Left lung (tissue), 10 donors: ENCODE data around the gene MTARC1. TPM values are rescaled to one million over a fixed set of nuclear protein-coding genes. Genes with fewer than 3 reads are reported as not detected.

Experiments
- ATAC-seq: fragments of 200-7000 bp; cut with Tn5 transposase; one replicate; pipeline ENCODE4 v1.9.1; 2020; ENCODE audit warnings: moderate library complexity
- DNase-seq, 4 donors: peaks; one replicate each; pipeline ENCODE4 v3.0.0-alpha.2; 2013 to 2020
- H3K27ac ChIP-seq, 2 donors: fragments of 200-600 bp; sonication (generic) in 1 of 2; one replicate each; pipeline versions ENCODE4 v1.5.0 to v1.8.0; 2020 to 2021
- H3K27me3 ChIP-seq, 2 donors: fragments of 200-600 bp; sonication (generic) in 1 of 2; one replicate each; pipeline versions ENCODE4 v1.5.0 to v1.8.0; 2020 to 2021
- H3K36me3 ChIP-seq, 2 donors: fragments of 200-600 bp; sonication (generic) in 1 of 2; one replicate each; pipeline versions ENCODE4 v1.5.0 to v1.8.0; 2020 to 2021
- H3K4me1 ChIP-seq, 2 donors: fragments of 200-600 bp; one replicate each; pipeline ENCODE4 v1.8.0; 2021
- H3K4me3 ChIP-seq, 2 donors: fragments of 200-600 bp; sonication (generic) in 1 of 2; one replicate each; pipeline versions ENCODE4 v1.5.0 to v1.8.0; 2020 to 2021; ENCODE audit warnings: mild to moderate bottlenecking in 1 of 2
- H3K9me3 ChIP-seq, 2 donors: fragments of 200-600 bp; sonication (generic) in 1 of 2; one replicate each; pipeline versions ENCODE4 v1.5.0 to v1.8.0; 2020 to 2021
- CTCF ChIP-seq, 2 donors: fragments of 200-600 bp; sonication (generic) in 1 of 2; IDR thresholded peaks; one replicate each; pipeline versions ENCODE4 v1.5.0 to v1.8.0; 2021; ENCODE audit warnings: antibody characterized with exemption in 2 of 2
- intact Hi-C, 2 donors: fragments of 100-400 bp; cut with DNase I; formaldehyde crosslinking; loops; one replicate each; pipeline versions ENCODE4 v1.11.2 to v1.14.2; 2022
- polyA plus RNA-seq, 6 donors: library from polyadenylated mRNA; unstranded; fragments of 120-200 nt; gene quantifications; one replicate each; pipeline ENCODE4 v1.2.1, GENCODE V29; 2013; ENCODE audit not compliant: insufficient read length in 6 of 6
- total RNA-seq, 2 donors: library from RNA; stranded (reverse); fragmentation: NEBNext Ultra II Directional; extraction: Animal tissue kit (Norgen Biotek cat#: 25700); gene quantifications; one replicate each; pipeline ENCODE4 v1.2.1, GENCODE V29; 2021
- donor health status: DM: no; HTN: yes; CAD: no.
- donor health status: DM: no; HTN: no; CAD: no.

The MTARC1 gene
- total and polyA plus RNA-seq, 8 donors, result 20.5 to 38.6 (median 23.8) TPM

DNA sequence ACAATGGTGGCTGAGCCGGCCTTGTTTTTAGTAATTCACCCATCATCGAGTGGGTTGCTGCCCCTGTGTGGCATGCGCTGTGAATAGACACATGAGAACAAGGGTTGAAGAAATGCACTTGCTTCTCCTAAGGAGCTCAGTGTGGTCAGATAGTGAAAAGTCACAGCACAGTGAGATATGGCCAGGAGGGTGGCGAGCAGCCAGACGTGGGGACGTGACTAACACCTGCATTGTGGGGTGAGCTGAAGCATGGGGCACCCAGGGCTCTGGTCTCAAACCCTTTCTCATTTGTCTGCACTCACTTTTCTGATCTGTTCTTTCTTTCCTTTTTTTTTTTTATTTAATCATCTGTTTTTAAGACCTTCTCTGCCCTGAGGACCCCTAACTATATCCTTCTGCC lies 13.5 kb downstream of the MTARC1 start:
- Histone ChIP-seq H3K27ac (no peak overlapping the region), H3K9me3 (no peaks in the 10 kb centered on the region), H3K36me3 (peaks cover 0 to 60% of the 10 kb centered on the region in 2 donors), H3K4me1 (peaks cover 0 to 5% of the 10 kb centered on the region in 2 donors), H3K27me3 (no peaks in the 10 kb centered on the region), H3K4me3 (no peak overlapping the region)
- DNase-seq, result no peak
- no peak for TF ChIP-seq CTCF (IDR thresholded peaks at IDR 0.05)
- intact Hi-C loops, result no loop called here
- no peak for ATAC-seq

GRCh38 chr1:220803401-220804201 lies 16.9 kb downstream of the MTARC1 start:
- peak; percentile 73 to 87 for TF ChIP-seq CTCF (IDR thresholded peaks at IDR 0.05)
- H3K4me1 ChIP-seq, result peaks cover 0 to 6% of the 10 kb centered on the region in 2 donors
- no peaks in the 10 kb centered on the region for H3K9me3 ChIP-seq
- DNase-seq, result peak in 1 of 4 donors; percentile 63
- peak; percentile 78 for ATAC-seq
- H3K27ac ChIP-seq, result no peak overlapping the region
- peaks cover 0 to 64% of the 10 kb centered on the region in 2 donors for H3K36me3 ChIP-seq
- intact Hi-C loops, result no loop called here
- H3K4me3 ChIP-seq, result no peak overlapping the region
- no peaks in the 10 kb centered on the region for H3K27me3 ChIP-seq

- ATAC-seq (no peak), DNase-seq (no peak)
- H3K27me3 ChIP-seq, result no peaks in the 10 kb centered on the region
- TF ChIP-seq CTCF (IDR thresholded peaks at IDR 0.05), result no peak
- H3K4me1 ChIP-seq, result peaks cover 0 to 6% of the 10 kb centered on the region in 2 donors
- H3K4me3 ChIP-seq, result no peak overlapping the region
- H3K9me3 ChIP-seq, result no peaks in the 10 kb centered on the region
- H3K27ac ChIP-seq, result no peak overlapping the region
- H3K36me3 ChIP-seq, result peaks cover 0 to 63% of the 10 kb centered on the region in 2 donors
- intact Hi-C loops, result no loop called here
Observed at GRCh38 chr1:220804202-220804586, 17.5 kb downstream of the MTARC1 start.

GRCh38 chr1:220806408-220806807 lies 19.7 kb downstream of the MTARC1 start:
- no peak for TF ChIP-seq CTCF (IDR thresholded peaks at IDR 0.05)
- Histone ChIP-seq H3K36me3 (peaks cover 0 to 49% of the 10 kb centered on the region in 2 donors), H3K4me3 (no peak overlapping the region), H3K27me3 (no peaks in the 10 kb centered on the region), H3K4me1 (peaks cover 0 to 18% of the 10 kb centered on the region in 2 donors), H3K27ac (no peak overlapping the region), H3K9me3 (no peaks in the 10 kb centered on the region)
- DNase-seq, result no peak
- no peak for ATAC-seq
- intact Hi-C loops, result no loop called here

GRCh38 chr1:220807726-220808125 lies 21.0 kb downstream of the MTARC1 start:
- Histone ChIP-seq H3K4me3 (no peak overlapping the region), H3K36me3 (peaks cover 0 to 49% of the 10 kb centered on the region in 2 donors), H3K27me3 (no peaks in the 10 kb centered on the region), H3K27ac (no peak overlapping the region), H3K9me3 (no peaks in the 10 kb centered on the region), H3K4me1 (peaks cover 0 to 18% of the 10 kb centered on the region in 2 donors)
- no peak for TF ChIP-seq CTCF (IDR thresholded peaks at IDR 0.05)
- intact Hi-C loops, result no loop called here
- DNase-seq (no peak), ATAC-seq (no peak)
